HFF-Myc (cell line): ENCODE results near the gene CACYBP.

Experiments used
- DNase-seq: peaks from one replicate; pipeline ENCODE4 v3.0.0-alpha.2; 2011; ENCODE audit warnings: low read depth; ENCODE audit errors: extremely low read depth
- H3K4me3 ChIP-seq: replicated peaks from 2 replicates; pipeline ENCODE4 v1.5.1; 2011; ENCODE audit warnings: low read depth, mild to moderate bottlenecking, control low read depth, low read length
- TF ChIP-seq, protein P1 (sequence below): IDR thresholded peaks from 2 replicates; pipeline ENCODE4 v1.5.1; 2012; ENCODE audit warnings: mild to moderate bottlenecking, low read depth, low read length, control low read depth; ENCODE audit errors: missing control alignments

CACYBP gene

GRCh38 chr1:175002910-175003517 lies 3.3 kb downstream of the CACYBP start:
- TF ChIP-seq, protein P1, sequence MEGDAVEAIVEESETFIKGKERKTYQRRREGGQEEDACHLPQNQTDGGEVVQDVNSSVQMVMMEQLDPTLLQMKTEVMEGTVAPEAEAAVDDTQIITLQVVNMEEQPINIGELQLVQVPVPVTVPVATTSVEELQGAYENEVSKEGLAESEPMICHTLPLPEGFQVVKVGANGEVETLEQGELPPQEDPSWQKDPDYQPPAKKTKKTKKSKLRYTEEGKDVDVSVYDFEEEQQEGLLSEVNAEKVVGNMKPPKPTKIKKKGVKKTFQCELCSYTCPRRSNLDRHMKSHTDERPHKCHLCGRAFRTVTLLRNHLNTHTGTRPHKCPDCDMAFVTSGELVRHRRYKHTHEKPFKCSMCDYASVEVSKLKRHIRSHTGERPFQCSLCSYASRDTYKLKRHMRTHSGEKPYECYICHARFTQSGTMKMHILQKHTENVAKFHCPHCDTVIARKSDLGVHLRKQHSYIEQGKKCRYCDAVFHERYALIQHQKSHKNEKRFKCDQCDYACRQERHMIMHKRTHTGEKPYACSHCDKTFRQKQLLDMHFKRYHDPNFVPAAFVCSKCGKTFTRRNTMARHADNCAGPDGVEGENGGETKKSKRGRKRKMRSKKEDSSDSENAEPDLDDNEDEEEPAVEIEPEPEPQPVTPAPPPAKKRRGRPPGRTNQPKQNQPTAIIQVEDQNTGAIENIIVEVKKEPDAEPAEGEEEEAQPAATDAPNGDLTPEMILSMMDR = no peak
- DNase-seq = no peak
- no peak overlapping the region for H3K4me3 ChIP-seq

GRCh38 chr1:175003521-175003920 lies 3.8 kb downstream of the CACYBP start:
- no peak overlapping the region for H3K4me3 ChIP-seq
- TF ChIP-seq, protein P1 = no peak
- no peak for DNase-seq

GRCh38 chr1:175005085-175005783 lies 5.5 kb downstream of the CACYBP start:
- H3K4me3 ChIP-seq = no peak overlapping the region
- TF ChIP-seq, protein P1 = no peak
- no peak for DNase-seq

GRCh38 chr1:175009532-175009931 lies 9.8 kb downstream of the CACYBP start:
- H3K4me3 ChIP-seq = no peak overlapping the region
- DNase-seq = no peak
- TF ChIP-seq, protein P1 = no peak

DNA sequence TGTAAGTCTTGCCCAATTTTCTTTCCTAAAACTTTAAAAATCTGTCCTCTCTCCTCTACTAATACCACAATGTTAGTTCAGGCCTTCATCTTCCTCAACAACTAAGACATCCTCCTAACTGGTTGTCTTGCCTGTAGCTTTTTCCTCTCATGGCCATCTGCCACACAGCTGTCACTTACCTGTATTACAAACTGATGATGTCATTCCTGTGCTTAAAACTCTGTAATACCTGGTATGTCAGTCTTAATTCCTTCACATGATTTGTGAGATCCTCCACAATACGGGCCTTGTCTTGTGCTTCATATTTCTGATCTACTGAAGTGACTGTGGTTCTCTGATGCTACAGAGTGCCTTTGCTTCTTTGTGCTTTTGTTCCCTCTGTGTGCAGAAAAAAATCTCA lies 13.7 kb downstream of the CACYBP start:
- no peak for DNase-seq
- TF ChIP-seq, protein P1 = no peak
- no peak overlapping the region for H3K4me3 ChIP-seq

- DNase-seq = no peak
- H3K4me3 ChIP-seq = no peak overlapping the region
- TF ChIP-seq, protein P1 = no peak
These were observed 15.5 kb downstream of the CACYBP start for GRCh38 chr1:175015243-175015642.
